Esophagus squamous epithelium (tissue), 4 donors: ENCODE measurements around the gene CARS1.

Experiments used
- POLR2A ChIP-seq, 4 donors: fragments of 450-650 bp; IDR thresholded peaks; one replicate each; pipeline ENCODE4 v1.6.1; 2017; ENCODE audit warnings: antibody characterized with exemption in 4 of 4, mild to moderate bottlenecking in 4 of 4, moderate library complexity in 3 of 4
- TF ChIP-seq, protein P1 (sequence below), 6 experiments: fragments of 450-650 bp in 4 of 6; fragments of 200-600 bp in 2 of 6; sonication (generic) in 2 of 6; IDR thresholded peaks; one replicate each; pipeline ENCODE4 v1.5.1; 2016 to 2019; ENCODE audit warnings: antibody characterized with exemption in 6 of 6, mild to moderate bottlenecking in 4 of 6, moderate library complexity in 4 of 6

GRCh38 chr11:2954263-2954662 is 103.0 kb downstream of the CARS1 start:
- TF ChIP-seq, protein P1, sequence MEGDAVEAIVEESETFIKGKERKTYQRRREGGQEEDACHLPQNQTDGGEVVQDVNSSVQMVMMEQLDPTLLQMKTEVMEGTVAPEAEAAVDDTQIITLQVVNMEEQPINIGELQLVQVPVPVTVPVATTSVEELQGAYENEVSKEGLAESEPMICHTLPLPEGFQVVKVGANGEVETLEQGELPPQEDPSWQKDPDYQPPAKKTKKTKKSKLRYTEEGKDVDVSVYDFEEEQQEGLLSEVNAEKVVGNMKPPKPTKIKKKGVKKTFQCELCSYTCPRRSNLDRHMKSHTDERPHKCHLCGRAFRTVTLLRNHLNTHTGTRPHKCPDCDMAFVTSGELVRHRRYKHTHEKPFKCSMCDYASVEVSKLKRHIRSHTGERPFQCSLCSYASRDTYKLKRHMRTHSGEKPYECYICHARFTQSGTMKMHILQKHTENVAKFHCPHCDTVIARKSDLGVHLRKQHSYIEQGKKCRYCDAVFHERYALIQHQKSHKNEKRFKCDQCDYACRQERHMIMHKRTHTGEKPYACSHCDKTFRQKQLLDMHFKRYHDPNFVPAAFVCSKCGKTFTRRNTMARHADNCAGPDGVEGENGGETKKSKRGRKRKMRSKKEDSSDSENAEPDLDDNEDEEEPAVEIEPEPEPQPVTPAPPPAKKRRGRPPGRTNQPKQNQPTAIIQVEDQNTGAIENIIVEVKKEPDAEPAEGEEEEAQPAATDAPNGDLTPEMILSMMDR (IDR thresholded peaks at IDR 0.05): no peak
- TF ChIP-seq POLR2A (IDR thresholded peaks at IDR 0.05): no peak
